HK-2 (cell line): Measurements from ENCODE around the gene VSX2.
"Not testable (repeated sequence)": the region's sequence is repeated elsewhere in the genome, so short reads cannot be mapped to it uniquely, and the experiment has no call there.

ENCODE experiments used
- DNase-seq: peaks from one replicate; pipeline ENCODE4 v3.0.0-alpha.2; 2018; ENCODE audit not compliant: unreplicated experiment

VSX2 gene

GRCh38 chr14:74259513-74259912, 20.3 kb downstream of the VSX2 start:
- no peak for DNase-seq

DNA sequence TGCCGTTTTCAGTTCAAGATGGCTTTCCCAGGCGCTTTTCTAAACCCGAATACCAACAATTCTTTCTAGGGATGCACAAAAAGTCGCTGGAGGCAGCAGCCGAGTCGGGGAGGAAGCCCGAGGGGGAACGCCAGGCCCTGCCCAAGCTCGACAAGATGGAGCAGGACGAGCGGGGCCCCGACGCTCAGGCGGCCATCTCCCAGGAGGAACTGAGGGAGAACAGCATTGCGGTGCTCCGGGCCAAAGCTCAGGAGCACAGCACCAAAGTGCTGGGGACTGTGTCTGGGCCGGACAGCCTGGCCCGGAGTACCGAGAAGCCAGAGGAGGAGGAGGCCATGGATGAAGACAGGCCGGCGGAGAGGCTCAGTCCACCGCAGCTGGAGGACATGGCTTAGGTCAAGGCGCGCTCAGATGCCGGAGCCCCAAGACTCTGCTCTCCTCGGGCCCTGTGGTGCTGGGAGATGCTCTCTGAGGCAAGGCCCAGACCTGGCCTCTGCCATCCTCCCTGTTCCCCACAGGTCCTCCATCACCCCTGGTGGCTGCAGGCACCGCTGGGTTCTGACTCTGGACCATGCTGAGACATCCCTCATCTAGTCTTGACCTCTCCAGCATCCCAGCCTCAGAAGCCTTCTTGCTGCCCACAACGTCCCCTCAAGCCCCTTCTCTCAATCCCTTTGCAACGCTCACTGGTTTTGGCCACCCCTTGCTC, 21.4 kb downstream of the VSX2 start:
- DNase-seq, result no peak

GRCh38 chr14:74261288-74261687, 22.0 kb downstream of the VSX2 start:
- DNase-seq, result no peak

DNA sequence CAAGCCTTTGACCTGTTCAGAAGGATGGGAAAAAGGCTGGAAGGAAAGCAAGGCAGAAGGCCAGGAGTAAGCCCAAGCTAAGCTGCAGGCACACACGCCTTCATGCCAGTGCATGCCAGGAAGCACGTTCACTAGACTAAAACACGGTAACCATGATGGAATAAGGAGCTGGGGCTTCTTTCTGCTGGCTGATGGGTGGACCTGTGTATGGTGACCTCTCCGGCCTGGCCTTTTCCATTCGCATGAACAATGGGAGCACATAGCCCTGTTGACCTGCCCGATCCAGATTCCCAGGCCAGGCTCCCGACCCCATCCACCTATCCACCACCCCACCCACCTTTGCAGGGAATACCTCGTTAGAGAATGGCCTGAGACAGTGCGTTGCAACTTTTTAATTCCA, 22.8 kb downstream of the VSX2 start:
- DNase-seq, result no peak

DNA sequence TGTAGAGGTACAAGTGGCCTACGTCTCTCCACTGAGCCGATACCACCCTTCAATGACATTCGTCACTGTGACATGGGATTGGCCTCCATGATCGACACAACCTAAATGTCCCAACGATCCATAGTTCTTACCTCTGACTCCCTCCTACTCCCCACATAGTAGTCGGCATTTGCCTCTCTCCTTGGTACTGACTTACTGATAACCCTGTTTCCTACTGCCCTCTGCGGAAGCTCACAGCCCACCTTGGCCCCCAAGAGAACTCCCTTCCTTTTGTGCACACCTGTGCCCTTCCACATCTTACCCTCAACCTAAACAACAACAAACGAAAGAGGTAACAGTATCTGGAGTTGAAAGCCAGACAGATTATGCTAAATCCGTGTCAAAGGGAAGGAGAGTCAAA, 23.9 kb downstream of the VSX2 start:
- DNase-seq, result no peak

- DNase-seq, result no peak
These were observed 24.7 kb downstream of the VSX2 start for GRCh38 chr14:74263921-74264320.

DNA sequence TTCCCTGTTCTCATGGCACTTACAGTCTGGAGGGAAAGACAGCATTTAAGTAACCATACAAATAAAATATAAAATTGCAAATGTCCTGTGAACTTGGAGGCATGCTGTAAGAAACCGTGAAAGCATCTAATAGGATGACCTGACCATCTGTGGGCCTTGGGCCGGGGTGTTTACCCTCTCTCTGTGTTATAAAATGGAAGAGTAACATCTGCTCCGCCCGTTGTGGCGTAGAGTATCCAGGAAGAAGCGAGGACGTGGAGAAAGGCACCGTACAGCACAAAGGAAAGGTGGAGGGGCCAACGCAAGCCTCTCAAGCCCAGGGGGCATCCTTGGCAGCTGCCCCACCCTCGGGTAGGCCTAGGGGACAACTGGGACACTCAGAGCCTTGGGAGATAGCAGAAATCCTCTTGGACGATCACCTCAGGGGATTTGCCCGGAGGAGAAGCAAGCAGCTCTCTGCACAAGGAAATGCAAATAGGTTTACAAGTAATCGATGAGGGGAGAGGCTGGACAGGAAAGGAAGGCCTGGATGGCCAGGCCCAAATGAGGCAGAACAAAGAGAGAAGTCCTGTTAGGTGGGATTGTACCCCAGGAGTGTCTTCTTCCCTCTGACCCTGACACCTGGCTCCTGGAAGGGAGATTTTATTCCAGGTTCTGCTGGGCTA, 26.2 kb downstream of the VSX2 start:
- no peak for DNase-seq

- no peak for DNase-seq
These were observed 28.3 kb downstream of the VSX2 start for GRCh38 chr14:74267588-74267987.

DNA sequence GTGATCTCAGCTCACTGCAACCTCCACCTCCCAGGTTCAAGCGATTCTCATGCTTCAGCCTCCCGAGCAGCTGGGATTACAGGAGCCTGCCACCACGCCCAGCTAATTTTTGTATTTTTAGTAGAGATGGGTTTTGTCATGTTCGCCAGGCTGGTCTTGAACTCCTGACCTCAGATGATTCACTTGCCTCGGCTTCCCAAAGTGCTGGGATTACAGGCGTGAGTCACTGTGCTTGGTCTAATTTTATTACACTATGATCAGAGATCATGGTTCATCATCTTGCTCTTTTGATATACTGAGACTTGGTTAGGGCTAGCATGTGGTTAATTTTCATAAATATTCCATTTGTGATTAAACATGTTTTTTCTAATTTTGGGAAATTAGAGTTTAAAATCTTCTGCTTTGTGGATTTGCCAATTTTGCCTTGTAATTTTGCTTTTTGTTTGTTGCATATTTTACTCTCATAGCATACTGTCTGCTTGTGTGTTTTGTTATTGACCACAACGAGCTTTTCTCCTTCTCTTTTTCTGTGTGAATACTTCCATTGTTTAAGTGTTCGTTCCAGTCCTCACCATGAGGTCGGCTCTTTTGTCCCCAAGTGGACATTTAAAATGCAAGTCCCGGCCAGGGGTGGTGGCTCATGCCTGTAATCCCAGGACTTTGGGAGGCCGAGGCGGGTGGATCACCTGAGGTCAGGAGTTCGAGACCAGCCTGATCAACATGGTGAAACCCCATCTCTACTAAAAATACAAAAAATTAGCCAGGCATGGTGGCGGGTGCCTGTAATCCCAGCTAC, 31.3 kb downstream of the VSX2 start:
- not testable (repeated sequence) for DNase-seq

- DNase-seq, result no peak
These were observed 32.1 kb downstream of the VSX2 start for GRCh38 chr14:74271365-74271764.

GRCh38 chr14:74275241-74275841, 36.1 kb downstream of the VSX2 start:
- DNase-seq, result no peak

GRCh38 chr14:74278080-74278479, 38.8 kb downstream of the VSX2 start:
- DNase-seq, result no peak

DNA sequence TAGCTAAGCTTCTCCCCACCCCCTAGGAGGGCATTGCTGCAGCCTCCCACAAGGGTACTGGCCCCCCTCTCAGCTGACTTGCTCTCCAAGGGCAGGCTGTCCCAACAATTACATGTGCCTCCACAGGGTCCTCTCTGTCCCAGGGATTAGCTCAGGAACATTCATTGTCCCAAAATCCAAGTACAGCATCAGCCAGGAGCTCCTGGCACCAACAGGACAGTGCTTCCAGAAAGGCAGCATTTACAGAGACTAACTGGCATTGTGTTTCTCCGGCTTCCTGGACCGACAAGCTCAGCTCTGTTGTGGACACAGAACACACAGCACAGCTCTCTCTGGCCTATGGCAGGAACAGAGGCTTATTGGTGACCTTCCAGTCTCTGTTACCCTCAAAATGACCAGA, 41.8 kb downstream of the VSX2 start:
- DNase-seq, result no peak

DNA sequence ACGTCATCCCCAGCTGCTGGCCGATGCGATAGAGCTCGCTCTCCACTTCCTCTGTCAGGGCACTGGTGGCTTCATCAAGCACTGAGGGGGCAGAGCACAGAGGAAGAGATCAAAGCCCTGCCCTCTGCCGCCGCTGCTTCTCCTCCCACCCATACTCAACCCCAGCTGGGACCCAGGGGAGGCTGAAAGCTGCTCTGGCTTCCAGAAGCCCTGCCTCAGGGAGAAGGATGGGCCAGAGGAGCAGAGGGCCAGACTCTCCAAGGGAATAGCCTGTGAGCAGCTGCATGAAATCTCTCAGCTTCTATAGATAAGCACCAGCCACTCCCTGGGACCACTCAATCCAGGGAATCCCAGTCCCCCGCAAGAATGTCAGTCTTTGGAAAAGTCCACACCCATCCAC, 47.5 kb downstream of the VSX2 start:
- DNase-seq, result no peak

DNA sequence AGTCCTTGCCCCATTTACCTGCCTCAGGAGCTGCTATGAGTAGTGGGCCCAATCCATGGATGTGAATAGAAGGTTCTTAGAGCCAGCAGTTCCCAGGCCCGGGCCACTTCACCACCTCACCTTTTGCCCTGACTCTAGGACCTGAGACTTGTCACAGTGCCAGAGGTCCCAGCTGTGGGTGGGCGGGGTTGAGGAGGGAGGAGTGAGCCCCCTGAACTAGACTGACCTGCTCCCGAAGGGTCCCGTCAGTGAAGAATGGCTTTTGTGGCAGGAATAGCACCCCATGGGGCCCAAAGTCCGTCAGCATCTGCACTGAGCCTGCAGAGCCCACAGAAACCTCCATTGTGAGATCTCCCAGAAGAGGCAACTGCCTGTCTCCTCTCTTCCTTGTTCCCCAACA, 50.6 kb downstream of the VSX2 start:
- no peak for DNase-seq

GRCh38 chr14:74290415-74290814, 51.2 kb downstream of the VSX2 start:
- DNase-seq, result no peak

DNA sequence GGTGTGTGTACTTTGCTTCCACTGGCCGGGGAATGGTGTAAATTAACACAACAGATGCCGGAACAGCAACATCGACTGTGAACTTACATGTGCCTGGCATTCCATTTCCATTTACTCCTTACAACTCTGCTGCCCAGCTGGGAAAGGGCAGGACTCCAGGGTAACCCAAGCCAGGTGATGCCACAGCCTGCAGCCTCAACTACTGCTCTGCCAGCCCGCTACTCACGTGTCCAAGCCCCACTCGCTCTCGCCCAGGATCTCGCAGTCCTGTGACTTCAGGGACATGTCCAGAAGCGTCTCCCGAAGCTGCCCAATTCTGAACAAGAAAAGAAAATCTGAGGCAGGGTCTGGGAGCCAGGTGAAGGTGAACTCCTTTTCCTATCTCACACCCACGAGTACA, 52.8 kb downstream of the VSX2 start:
- DNase-seq, result no peak

DNA sequence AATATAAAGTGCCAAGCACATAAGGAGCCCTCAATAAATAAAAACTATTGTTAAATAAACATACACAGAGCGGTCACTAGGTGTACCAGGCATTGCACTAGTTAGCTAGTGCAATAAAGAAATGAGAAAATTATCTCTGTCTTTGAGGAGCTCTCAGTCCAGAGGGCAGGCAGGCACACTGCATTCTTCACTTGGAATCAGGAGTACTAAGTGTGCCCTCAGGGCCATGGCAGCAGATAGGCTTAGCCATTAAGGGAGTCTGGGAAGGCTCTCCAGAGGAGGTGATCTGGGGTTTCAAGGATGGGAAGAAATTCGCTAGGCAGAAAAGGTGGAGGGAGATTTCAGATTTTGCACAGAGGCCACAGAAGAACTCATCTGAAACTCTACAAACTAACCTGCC, 54.4 kb downstream of the VSX2 start:
- no peak for DNase-seq

DNA sequence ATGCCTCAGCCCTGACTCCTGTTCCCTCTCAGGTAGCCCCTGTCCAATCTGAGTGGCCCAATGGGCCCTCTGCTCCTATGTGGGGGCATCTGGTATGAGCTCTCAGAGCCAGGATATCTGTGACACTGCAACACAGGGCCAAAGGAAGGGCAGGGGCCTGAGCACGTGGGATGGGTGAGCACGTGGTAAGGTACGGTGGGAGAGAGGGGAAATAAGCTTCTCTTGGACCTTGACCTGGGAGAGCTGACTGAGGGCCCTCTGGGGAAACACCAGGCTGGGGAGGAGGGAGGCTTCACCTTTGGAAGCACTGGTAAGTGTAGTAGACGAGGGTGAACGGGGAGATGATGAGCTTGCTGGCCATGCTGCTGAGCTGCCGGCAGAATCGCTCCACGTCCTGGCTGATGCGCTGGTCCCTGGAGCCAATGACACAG, 56.8 kb downstream of the VSX2 start:
- no peak for DNase-seq

GRCh38 chr14:74297986-74298385, 58.7 kb downstream of the VSX2 start:
- no peak for DNase-seq

DNA sequence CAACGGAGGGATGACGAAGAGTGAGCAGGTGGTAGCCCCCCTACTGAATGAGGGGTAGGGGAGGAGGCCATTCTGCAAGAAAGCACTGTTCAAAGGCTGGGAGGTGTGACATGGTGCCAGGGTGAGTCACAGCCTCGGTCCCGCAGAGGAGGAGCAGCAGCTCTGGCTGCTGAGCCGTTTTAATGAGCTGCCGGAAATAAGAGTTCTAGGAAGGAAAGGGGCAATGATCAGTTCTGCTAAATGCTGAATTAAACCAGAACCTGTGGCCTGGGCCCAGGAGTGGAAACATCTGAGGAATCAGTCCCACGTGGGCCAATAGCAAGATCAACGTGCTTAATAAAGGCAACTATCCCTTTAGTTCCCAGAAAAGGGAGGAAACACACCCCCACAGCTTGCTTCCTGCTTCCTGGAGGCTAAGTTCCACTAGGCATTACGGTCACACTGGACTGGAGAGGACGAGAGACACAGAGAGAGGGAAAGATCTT, 59.9 kb downstream of the VSX2 start:
- no peak for DNase-seq

DNA sequence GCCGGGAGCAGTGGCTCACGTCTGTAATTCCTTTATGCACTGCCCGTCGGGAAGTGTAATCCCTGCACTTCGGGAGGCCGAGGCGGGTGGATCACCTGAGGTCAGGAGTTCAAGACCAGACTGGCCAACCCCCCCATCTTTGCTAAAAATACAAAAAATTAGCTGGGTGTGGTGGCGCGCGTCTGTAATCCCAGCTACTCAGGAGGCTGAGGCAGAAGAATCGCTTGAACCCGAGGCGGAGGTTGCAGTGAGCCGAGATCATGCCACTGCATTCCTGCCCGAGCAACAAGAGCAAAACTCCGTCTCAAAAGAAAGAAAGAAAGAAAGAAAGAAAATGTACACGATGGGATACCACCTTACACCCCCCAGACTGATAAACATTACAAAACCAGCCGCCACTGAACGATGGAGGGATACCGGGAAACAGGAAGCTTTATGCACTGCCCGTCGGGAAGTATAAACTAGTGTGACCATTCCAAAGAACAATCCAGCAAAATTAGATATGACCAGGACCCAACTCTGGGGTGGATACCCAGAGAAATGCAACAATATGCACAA, 62.4 kb downstream of the VSX2 start:
- DNase-seq, result no peak
